GM12878 (cell line): ENCODE measurements around the gene STX16. TPM values are rescaled to one million over a fixed set of nuclear protein-coding genes. Genes with fewer than 3 reads are reported as not detected.

ENCODE experiments used
- ATAC-seq: fragments of 200-7000 bp; cut with Tn5 transposase; 3 replicates; pipeline ENCODE4 v1.9.1; 2020; ENCODE audit warnings: mild to moderate bottlenecking, moderate library complexity
- BruUV-seq: library from RNA; stranded (reverse); fragments of 400-500 nt; replicated peaks from 2 replicates; lab custom pipeline; 2021; lab: Mats Ljungman, UMichigan
- CTCF ChIA-PET: fragments of 300-600 bp; sonication (Branson Sonifier 250); formaldehyde crosslinking; extraction: SDS; loops from one replicate; lab custom pipeline; 2021; ENCODE audit warnings: inconsistent platforms; lab: Yijun Ruan, JAX
- POLR2A ChIA-PET: fragments of 350-600 bp; formaldehyde crosslinking; extraction: SDS; loops from one replicate; lab custom pipeline; 2021; ENCODE audit warnings: inconsistent platforms; lab: Charles Lee
- RAD21 ChIA-PET: fragments of 300-600 bp; sonication (Branson Sonifier 250); formaldehyde crosslinking; loops from one replicate; lab custom pipeline; 2023; ENCODE audit warnings: antibody characterized with exemption; ENCODE audit not compliant: unreplicated experiment; lab: Charles Lee
- SMC1A ChIA-PET: fragments of 300-600 bp; sonication (Branson Sonifier 250); formaldehyde crosslinking; loops from one replicate; lab custom pipeline; 2023; ENCODE audit not compliant: unreplicated experiment, uncharacterized antibody; lab: Charles Lee
- DNase-seq: peaks from one replicate; pipeline ENCODE4 v3.0.0-alpha.2; 2011; ENCODE audit warnings: low read depth, low spot score
- FAIRE-seq: peaks from 3 replicates; lab custom pipeline; 2011; peaks lifted over from hg19 to GRCh38; lab: Jason Lieb, UNC
- H2AFZ ChIP-seq: 2 replicates; pipeline ENCODE4 v1.6.0; 2011; ENCODE audit warnings: low read depth, low read length, control low read depth; ENCODE audit not compliant: control insufficient read depth
- H3K27ac ChIP-seq: 2 replicates; pipeline ENCODE4 v1.5.1; 2011; ENCODE audit warnings: control low read depth; ENCODE audit not compliant: control insufficient read depth, insufficient read depth
- H3K27me3 ChIP-seq, 2 experiments: replicated peaks in 1 of 2; 2 replicates each; pipeline versions ENCODE4 v1.6.0 to v1.6.1; 2011; ENCODE audit warnings: low read length in 1 of 2; ENCODE audit not compliant: control insufficient read depth in 2 of 2, insufficient read depth in 2 of 2
- H3K36me3 ChIP-seq, 2 experiments: 2 replicates each; pipeline ENCODE4 v1.5.1; 2011; ENCODE audit warnings: low read length in 1 of 2; ENCODE audit not compliant: control insufficient read depth in 2 of 2, insufficient read depth in 2 of 2
- H3K4me1 ChIP-seq: 2 replicates; pipeline ENCODE4 v1.6.1; 2011; ENCODE audit warnings: mild to moderate bottlenecking, low read length, moderate library complexity, mixed read lengths; ENCODE audit not compliant: control insufficient read depth, insufficient read depth
- H3K4me2 ChIP-seq: 2 replicates; pipeline ENCODE4 v1.6.0; 2011; ENCODE audit warnings: control low read depth; ENCODE audit not compliant: control insufficient read depth, insufficient read depth
- H3K4me3 ChIP-seq: fragments of 200-600 bp; sonication (generic); 2 replicates; pipeline ENCODE4 v1.5.1; 2016
- H3K79me2 ChIP-seq: 2 replicates; pipeline ENCODE4 v1.6.0; 2011; ENCODE audit warnings: low read length; ENCODE audit not compliant: control insufficient read depth, insufficient read depth
- H3K9ac ChIP-seq: 2 replicates; pipeline ENCODE4 v1.8.0; 2011; ENCODE audit warnings: low read length, control low read depth, mixed read lengths; ENCODE audit not compliant: control insufficient read depth, insufficient read depth
- H3K9me3 ChIP-seq: replicated peaks from 3 replicates; pipeline ENCODE4 v1.5.1; 2011; ENCODE audit warnings: mild to moderate bottlenecking, low read length; ENCODE audit not compliant: control insufficient read depth, insufficient read depth
- H4K20me1 ChIP-seq: 2 replicates; pipeline ENCODE4 v1.6.0; 2011; ENCODE audit not compliant: control insufficient read depth, insufficient read depth
- CBX5 ChIP-seq: sonication (generic); IDR thresholded peaks from 2 replicates; pipeline ENCODE4 v1.6.1; 2016; ENCODE audit warnings: low read depth, moderate library complexity, mild to moderate bottlenecking, inconsistent platforms
- CHD1 ChIP-seq: IDR thresholded peaks from 2 replicates; pipeline ENCODE4 v1.6.1; 2012; ENCODE audit warnings: low read depth, low read length, improper control_type of control experiment
- ESRRA ChIP-seq: IDR thresholded peaks from 2 replicates; pipeline ENCODE4 v1.6.1; 2012; ENCODE audit warnings: mild to moderate bottlenecking, low read length, improper control_type of control experiment
- FOS ChIP-seq: IDR thresholded peaks from 3 replicates; pipeline ENCODE4 v1.6.1; 2011; ENCODE audit warnings: borderline replicate concordance; ENCODE audit not compliant: insufficient read length; ENCODE audit errors: extremely low read depth
- FOXK2 ChIP-seq: fragments of 450-650 bp; IDR thresholded peaks from 2 replicates; pipeline ENCODE4 v1.6.1; 2017; ENCODE audit warnings: mild to moderate bottlenecking, moderate library complexity
- FOXM1 ChIP-seq: IDR thresholded peaks from 2 replicates; pipeline ENCODE4 v1.6.1; 2012; ENCODE audit warnings: low read depth, mild to moderate bottlenecking, inconsistent platforms, low read length, moderate library complexity
- IKZF1 ChIP-seq: fragments of 450-650 bp; conservative IDR thresholded peaks from 2 replicates; pipeline ENCODE4 v1.6.1; 2017; ENCODE audit warnings: antibody characterized with exemption, mild to moderate bottlenecking
- MTA3 ChIP-seq: IDR thresholded peaks from 2 replicates; pipeline ENCODE4 v1.6.1; 2012; ENCODE audit warnings: low read length, inconsistent platforms, borderline replicate concordance
- PML ChIP-seq: IDR thresholded peaks from 2 replicates; pipeline ENCODE4 v1.6.1; 2012; ENCODE audit warnings: low read length, inconsistent platforms
- RAD21 ChIP-seq: IDR thresholded peaks from 2 replicates; pipeline ENCODE4 v1.6.1; 2011; ENCODE audit warnings: mild to moderate bottlenecking, low read depth, low read length, moderate library complexity; ENCODE audit not compliant: insufficient read depth
- TARDBP ChIP-seq: IDR thresholded peaks from 2 replicates; pipeline ENCODE4 v1.6.1; 2016; ENCODE audit warnings: borderline replicate concordance
- ZZZ3 ChIP-seq: IDR thresholded peaks from 2 replicates; pipeline ENCODE4 v1.6.1; 2011; ENCODE audit warnings: low read depth; ENCODE audit not compliant: control insufficient read depth, insufficient read length
- WGBS: methylation state at CpG from one replicate; pipeline ENCODE4 v1.1.6; 2016; ENCODE audit warnings: low lambda C conversion rate; ENCODE audit not compliant: insufficient replicate concordance, insufficient coverage; ENCODE audit errors: missing lambda C conversion rate; 5-methylcytosine and 5-hydroxymethylcytosine counted together
- in situ Hi-C: fragments of 300-500 bp; cut with MboI; formaldehyde crosslinking; loops from 9 replicates; pipeline ENCODE4 v1.14.3; 2018; ENCODE audit warnings: mixed read lengths
- intact Hi-C: fragments of 100-400 bp; cut with micrococcal nuclease; formaldehyde crosslinking; loops from one replicate; pipeline ENCODE4 v1.14.2; 2022; ENCODE audit not compliant: unreplicated experiment
- polyA plus RNA-seq, 11 experiments: library from polyadenylated mRNA; depleted of rRNA in 4 of 11; unstranded in 6 of 11; stranded (reverse) in 5 of 11; fragments of >200 nt; fragmentation: Nextera tagmentation in 4 of 11; fragmentation: Illumina TruSeq in 1 of 11; extraction: Ambion mirVana in 4 of 11; extraction: Trizol in 1 of 11; gene quantifications; 1 replicate in 1 of 11; 2 replicates in 10 of 11; pipeline versions ENCODE4 v1.2.1 to v1.2.3, GENCODE V29; 2011 to 2016; ENCODE audit warnings: inconsistent platforms in 2 of 11, missing spikeins in 2 of 11, low read depth in 1 of 11
- total RNA-seq, 4 experiments: library from RNA; depleted of rRNA in 3 of 4; stranded (reverse); fragments of >200 nt in 3 of 4; fragmentation: Illumina TruSeq in 1 of 4; extraction: Trizol in 1 of 4; gene quantifications; 2 replicates each; pipeline versions ENCODE4 v1.2.1 to v1.2.3, GENCODE V29; 2013 to 2021

The STX16 gene
- total and polyA plus RNA-seq, 10 of the 15 experiments (the other 5 are each of a cell fraction or from before 2014, with no cell fraction given): 6.3 to 68.4 (median 35.8) TPM

DNA sequence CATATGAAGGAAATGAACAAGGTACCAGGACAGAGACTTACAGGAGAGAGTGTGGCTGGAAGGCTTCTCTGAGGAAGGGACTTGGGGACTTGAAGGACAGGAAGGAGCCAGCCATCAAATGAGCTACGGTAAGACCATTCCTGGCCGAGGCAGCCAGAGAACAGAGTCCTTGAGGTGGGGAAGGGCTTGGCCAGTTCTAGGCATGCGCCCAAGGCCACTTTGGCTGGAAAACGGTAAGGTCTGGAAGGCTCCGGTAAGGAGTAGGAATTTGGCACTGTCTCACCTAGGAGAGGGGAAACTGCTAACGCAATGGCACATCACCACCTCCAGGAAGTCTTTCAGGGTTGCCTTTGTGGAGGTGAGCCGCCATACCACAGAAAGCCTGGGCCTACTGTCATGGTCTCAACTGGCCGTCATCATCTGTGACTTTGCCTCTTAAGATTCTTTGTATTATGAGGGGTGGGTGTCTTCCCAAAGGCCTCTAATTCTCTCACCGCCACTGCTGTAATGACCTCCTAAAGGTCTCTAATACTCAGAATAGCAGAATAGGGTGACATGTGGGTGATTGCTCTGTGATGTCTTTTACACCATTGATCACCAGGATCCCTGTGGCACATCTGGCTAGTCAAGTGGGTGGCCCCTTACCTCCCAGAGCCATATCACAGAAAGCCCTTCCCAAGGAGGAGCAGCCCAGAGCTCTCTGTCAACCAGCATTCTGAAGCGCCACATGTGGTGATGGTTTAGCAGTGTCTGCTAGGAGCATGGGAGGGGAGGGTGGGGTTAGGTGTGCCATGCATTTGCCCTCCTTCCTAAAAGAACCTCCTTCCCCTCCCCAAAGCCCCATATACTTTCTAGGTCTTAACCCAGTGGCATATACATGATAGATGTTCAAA is 17.7 kb upstream of the STX16 start:
- Histone ChIP-seq H3K4me2 (no peak overlapping the region), H3K4me1 (peaks cover 8% of the 10 kb centered on the region), H3K79me2 (no peaks in the 10 kb centered on the region), H3K9ac (no peak overlapping the region), H3K27me3 (peaks cover 2 to 8% of the 10 kb centered on the region in 2 experiments), H3K4me3 (no peak overlapping the region), H3K36me3 (no peaks in the 10 kb centered on the region), H4K20me1 (no peaks in the 10 kb centered on the region), H2AFZ (no peak overlapping the region), H3K9me3 (no peaks in the 10 kb centered on the region), H3K27ac (no peak overlapping the region)
- in situ Hi-C loops (loop anchor here (5.0 to 25.0 kb wide), 2 partner anchors 51 to 171 kb away; no protein-coding TSS in a partner anchor), intact Hi-C loops (no loop called here)
- BruUV-seq: no TSS peak
- 40% methylated on average over 10 of the region's 10 CpGs for WGBS
- SMC1A ChIA-PET: no interaction called here
- TF ChIP-seq RAD21: no peak
- TF ChIP-seq MTA3: no peak
- TF ChIP-seq PML: no peak
- no peak for TF ChIP-seq TARDBP
- TF ChIP-seq CHD1: no peak
- no peak for TF ChIP-seq CBX5
- TF ChIP-seq FOXM1: no peak
- no peak for TF ChIP-seq FOS
- TF ChIP-seq FOXK2: no peak
- no peak for TF ChIP-seq ZZZ3
- no peak for TF ChIP-seq ESRRA
- no peak for TF ChIP-seq IKZF1
- RAD21 ChIA-PET: no interaction called here
- FAIRE-seq (no peak), DNase-seq (no peak), ATAC-seq (no peak)
- POLR2A ChIA-PET: no interaction called here
- CTCF ChIA-PET: interaction anchor here (0.9 kb wide), 1 partner anchor 16 kb away, joined by 3 read pairs; no protein-coding TSS in a partner anchor
